Stimulated activated CD8-positive, alpha-beta memory T cell treated with anti-CD3 and anti-CD28 coated beads, Interleukin-4, amount 100 ng/mL, for 4 hours (primary cell): ENCODE data around the gene RAD51.
"Not testable (repeated sequence)": the region's sequence is repeated elsewhere in the genome, so short reads cannot be mapped to it uniquely, and the experiment has no call there.

ENCODE experiments used
- DNase-seq, 2 donors: peaks; one replicate each; pipeline ENCODE4 v3.0.0-alpha.2; 2020; ENCODE audit warnings: low read depth in 2 of 2, low spot score in 1 of 2

RAD51 gene

DNA sequence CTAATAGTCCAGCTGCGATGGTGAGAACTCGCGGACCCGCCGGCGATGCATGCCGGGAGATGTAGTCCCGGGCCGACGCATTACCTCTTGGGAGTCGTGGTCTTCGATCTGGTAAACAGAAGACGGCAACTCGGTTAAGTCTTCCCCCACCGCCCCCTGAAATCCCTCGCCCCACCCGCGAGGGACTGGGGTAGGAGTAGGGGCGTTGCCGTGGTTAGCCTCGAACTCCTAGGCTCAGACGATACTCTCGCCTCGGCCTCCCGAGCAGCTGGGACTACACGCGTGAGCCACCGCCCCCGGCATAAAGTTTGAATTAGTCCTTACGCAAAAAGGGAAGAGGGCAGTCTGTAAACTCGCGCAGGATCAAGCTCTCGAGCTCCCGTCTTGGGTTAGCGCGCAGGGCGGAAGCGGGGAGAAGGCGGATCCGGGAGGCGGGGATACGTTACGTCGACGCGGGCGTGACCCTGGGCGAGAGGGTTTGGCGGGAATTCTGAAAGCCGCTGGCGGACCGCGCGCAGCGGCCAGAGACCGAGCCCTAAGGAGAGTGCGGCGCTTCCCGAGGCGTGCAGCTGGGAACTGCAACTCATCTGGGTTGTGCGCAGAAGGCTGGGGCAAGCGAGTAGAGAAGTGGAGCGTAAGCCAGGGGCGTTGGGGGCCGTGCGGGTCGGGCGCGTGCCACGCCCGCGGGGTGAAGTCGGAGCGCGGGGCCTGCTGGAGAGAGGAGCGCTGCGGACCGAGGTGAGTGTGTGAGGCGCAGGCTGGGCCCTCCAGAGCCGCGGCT lies at the start of gene RAD51:
Gene RAD51 (plus strand): TSS at position 487 of the 781 bp plus-strand sequence. CDS start 3,585 bp downstream, outside the sequence.
- DNase-seq: peak; percentile 81 to 83

GRCh38 chr15:40647523-40647922 lies 47.5 kb upstream of the RAD51 start:
- no peak for DNase-seq

GRCh38 chr15:40650479-40650878 lies 44.5 kb upstream of the RAD51 start:
- no peak for DNase-seq

- DNase-seq: no peak
Measured at GRCh38 chr15:40660686-40661085, 34.3 kb upstream of the RAD51 start.

DNA sequence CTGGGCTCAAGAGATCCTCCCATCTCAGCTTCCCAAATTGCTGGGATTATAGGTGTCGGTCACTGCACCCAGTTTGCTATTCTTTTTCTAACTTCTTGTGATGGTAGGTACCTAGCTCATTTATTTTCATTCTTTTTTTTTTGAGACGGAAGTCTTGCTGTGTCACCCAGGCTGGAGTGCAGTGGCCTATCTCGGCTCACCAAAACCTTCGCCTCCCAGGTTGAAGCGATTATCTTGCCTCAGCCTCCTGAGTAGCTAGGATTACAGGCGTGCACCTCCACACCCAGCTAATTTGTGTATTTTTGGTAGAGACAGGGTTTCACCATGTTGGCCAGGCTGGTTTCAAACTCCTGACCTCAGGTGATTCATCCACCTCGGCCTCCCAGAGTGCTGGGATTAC lies 30.1 kb upstream of the RAD51 start:
- DNase-seq: no peak

- not testable (repeated sequence) for DNase-seq
Measured at GRCh38 chr15:40676290-40676689, 18.7 kb upstream of the RAD51 start.

- not testable (repeated sequence) for DNase-seq
Measured at GRCh38 chr15:40676906-40677305, 18.1 kb upstream of the RAD51 start.

DNA sequence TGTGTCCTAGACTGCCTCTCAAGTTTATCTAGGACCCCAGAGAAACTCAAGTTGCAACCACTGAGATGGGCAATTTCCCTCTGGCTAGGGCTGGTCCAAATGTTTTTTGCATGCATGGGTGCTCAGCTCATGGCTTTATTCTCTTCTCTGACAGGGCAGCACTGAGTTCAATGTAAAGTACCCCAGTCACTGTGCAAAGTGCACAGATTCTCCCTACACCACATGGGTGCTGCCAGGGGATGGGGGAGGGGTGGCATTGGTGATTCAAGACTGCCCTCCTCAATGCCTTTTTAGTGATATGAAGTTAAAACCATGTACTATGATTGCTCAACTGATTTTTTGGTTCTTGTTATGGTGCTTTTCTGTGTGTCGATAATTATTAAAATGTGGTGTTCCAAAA lies 14.8 kb upstream of the RAD51 start:
- no peak for DNase-seq

- DNase-seq: not testable (repeated sequence)
Measured at GRCh38 chr15:40680959-40681358, 14.0 kb upstream of the RAD51 start.

GRCh38 chr15:40684381-40684780 lies 10.6 kb upstream of the RAD51 start:
- DNase-seq: no peak

DNA sequence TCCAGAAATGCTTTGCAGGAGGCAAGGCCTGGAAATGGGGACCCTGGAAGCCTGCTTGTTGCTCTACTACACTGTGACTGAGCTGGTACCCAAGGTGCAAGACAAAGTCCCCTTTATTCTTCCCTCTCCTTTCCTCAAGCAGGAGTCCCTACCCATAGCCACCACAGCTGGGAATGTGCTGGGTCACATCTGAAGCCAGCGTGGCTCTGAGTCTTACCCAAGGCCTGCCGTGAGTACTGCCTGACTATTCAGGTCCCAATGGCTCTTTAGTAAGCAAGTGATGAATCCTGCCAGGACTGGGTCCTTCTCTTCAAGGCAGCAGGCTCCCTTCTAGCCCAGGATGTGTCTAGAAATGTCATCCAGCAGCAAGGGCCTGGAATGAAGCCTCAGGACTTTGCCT lies 9.6 kb upstream of the RAD51 start:
- no peak for DNase-seq

DNA sequence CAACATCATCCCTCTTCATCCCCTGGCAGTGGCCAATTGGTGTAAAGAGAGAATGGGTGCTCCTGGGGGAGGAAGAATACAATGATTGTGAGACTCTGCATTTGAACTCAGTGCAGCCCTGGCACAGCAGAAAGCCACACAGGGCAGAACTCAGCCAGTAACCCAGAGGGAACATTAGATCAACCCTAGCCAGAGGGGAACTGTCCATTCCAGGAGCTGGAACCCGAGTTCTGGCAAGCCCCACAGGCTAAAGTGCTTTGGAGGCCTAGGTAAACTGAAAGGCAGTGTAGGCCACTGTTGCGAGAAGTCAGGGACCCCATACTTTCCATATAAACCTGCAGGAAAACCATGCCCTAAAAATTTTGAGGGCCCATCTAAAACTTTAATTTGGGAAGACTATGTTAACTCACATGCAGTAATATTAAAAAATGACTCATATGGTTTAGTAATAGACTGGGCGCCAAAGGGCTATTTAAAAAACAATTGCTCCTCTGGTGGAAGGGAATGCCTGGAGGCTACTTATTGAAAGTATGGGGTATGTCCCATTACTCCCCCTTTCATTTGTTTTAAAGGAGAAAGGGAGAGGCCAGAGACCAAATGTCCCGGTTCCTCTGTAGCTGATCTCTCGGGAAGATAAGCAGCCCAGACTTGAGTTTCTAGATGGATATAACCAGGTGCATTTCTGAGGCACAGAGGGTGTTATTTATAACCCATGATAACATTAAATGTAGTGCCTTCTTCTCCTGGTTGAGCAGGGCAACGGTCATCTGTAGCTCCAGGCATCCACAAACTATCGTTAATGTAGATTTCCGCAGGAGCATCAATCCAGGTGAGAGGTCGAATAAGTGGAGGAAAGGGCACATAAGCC lies 5.8 kb upstream of the RAD51 start:
- DNase-seq: no peak

DNA sequence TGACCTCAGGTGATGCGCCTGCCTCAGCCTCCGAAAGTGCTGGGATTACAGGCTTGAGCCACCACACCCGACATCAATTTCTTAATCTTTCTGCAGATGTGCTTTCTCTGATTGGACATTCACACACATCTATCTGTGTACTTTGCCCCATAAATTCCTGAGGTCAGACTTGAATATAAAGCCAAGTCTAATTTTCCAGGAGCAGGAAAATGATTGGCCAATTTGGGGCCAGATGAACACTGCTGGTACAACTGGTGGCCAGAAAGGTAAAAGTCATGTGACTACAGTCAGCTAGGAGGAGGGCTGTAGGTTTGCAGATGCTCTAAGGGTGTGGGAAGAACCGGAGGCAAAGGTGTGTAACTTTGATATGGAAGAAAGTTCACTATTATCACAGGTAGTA lies 3.2 kb upstream of the RAD51 start:
- DNase-seq: no peak

DNA sequence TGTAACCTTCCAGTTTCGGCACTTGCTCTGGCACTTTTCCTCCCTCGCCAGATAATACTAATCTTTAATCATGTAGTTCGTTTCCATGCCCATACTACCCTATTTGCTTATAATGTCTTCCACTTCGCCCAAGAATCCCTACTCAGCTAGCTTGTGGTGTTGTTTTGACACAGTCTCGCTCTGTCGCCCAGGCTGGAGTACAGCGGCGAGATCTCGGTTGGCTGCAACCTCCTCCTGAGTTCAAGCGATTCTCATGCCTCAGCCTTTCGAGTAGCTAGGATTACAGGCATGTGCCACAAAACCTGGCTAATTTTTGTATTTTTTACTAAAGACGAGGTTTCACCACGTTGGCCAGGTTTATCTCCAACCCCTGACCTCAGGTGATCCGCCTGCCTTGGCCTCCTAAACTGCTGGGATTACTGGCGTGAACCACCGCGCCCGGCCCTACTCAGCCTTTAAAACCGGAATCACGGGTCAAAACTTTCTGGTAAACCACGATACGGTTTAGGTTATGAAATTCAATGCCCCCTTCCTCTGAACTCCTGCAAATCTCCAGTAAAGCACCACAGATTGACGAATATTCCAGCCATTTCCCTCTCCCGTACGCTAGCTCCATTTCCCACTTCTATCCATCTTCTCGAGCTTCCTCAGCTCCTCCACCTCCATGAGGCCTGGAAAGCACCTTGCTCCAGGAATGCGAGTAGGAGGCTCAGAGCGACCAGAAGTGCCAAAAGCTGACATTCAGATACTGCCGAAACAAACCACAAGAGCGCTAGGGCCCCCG lies 878 bp upstream of the RAD51 start:
- DNase-seq: no peak

GRCh38 chr15:40695469-40695890 lies 506 bp downstream of the RAD51 start:
- DNase-seq: no peak

DNA sequence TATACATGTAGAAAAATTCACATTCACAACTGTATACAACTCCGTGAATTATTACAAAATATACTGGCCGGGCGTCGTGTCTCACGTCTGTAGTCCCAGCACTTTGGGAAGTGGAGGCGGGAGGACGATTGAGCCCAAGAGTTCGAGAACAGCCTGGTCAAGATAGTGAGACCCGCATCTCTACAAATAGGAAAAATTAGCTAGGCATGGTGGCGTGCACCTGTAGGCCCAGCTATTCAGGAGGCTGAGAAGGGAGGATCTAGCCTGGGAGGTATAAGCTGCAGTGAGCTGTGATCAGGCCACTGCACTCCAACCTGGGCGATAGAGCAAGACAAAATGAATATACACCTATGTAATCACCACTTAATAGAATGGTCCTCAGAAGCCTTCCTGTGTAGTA lies 1.3 kb downstream of the RAD51 start:
- DNase-seq: no peak

- no peak for DNase-seq
Measured at GRCh38 chr15:40697916-40698315, 2.9 kb downstream of the RAD51 start.

GRCh38 chr15:40702077-40702476 lies 7.1 kb downstream of the RAD51 start:
- DNase-seq: no peak

DNA sequence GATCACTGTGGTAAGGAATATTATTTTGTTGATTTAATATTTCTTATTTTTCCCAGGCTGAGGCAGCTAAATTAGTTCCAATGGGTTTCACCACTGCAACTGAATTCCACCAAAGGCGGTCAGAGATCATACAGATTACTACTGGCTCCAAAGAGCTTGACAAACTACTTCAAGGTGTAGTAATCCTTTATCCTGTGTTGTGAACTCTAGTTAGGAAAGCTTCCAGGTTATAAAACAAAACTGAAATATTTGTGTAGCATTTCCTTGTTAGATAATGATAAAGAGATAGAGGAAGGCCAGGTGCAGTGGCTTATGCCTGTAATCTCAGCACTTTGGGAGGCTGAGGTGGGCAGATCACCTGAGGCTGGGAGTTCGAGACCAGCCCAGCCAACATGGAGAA lies 11.1 kb downstream of the RAD51 start:
- no peak for DNase-seq

GRCh38 chr15:40714144-40714543 lies 19.2 kb downstream of the RAD51 start:
- no peak for DNase-seq

- no peak for DNase-seq
Measured at GRCh38 chr15:40716165-40716564, 21.2 kb downstream of the RAD51 start.
